ENCODE data around the gene MAN2B2. TPM values are rescaled to one million over a fixed set of nuclear protein-coding genes. Genes with fewer than 3 reads are reported as not detected.

MAN2B2 gene
- total and polyA plus RNA-seq, 2 of the 8 experiments (the other 6 are each of a cell fraction or from before 2014, with no cell fraction given) = 3.3 to 4.0 TPM

DNA sequence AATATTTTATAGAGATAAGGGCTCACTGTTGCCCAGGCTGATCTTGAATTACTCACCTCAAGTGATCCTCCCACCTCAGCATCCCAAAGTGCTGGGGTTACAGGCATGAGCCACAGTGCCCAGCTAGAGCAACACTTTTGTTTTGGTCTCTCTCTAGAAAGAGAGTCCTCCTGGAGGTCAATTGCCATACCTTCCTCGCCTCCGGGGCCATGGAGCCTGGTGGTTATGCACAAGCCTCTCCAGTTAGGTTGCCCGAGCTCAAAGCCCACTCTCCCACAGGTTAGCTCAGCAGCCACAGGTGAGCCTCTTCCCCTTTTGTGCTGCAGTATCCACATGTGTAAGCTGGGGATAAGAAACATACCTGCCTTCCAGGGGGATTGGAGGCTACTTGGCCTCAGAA lies 24.2 kb upstream of the MAN2B2 start:
- Histone ChIP-seq H4K20me1 (replicated peaks in 1 of 2; ENCODE audit: control insufficient read depth in 1 of 2, insufficient read depth in 2 of 2, low read length in 2 of 2) (peaks cover 0 to 3% of the 10 kb centered on the region in 2 experiments), H2BK120ac (replicated peaks; ENCODE audit: low read depth, low read length) (no peak overlapping the region), H3K4ac (replicated peaks; ENCODE audit: insufficient read length, low read depth, low read length) (no peak overlapping the region), H2AFZ (ENCODE audit: low read length) (no peak overlapping the region), H3K14ac (ENCODE audit: insufficient read length) (no peak overlapping the region), H3K23me2 (ENCODE audit: low read depth, low read length) (no peaks in the 10 kb centered on the region), H3K79me2 (ENCODE audit: control insufficient read depth in 1 of 2, insufficient read depth in 2 of 2, low read length in 2 of 2) (no peaks in the 10 kb centered on the region), H3K27ac (ENCODE audit: low read depth, low read length) (no peak overlapping the region), H3K36me3 (ENCODE audit: control insufficient read depth in 2 of 4, insufficient read depth in 4 of 4, low read length in 3 of 4) (no peaks in the 10 kb centered on the region), H4K5ac (ENCODE audit: insufficient read length, low read depth, low read length) (no peak overlapping the region), H3K23ac (ENCODE audit: insufficient read length) (no peak overlapping the region), H3K79me1 (ENCODE audit: low read depth, low read length) (no peaks in the 10 kb centered on the region), H2BK5ac (ENCODE audit: low read depth, low read length) (no peak overlapping the region), H3K18ac (ENCODE audit: extremely low read depth, low read length) (no peak overlapping the region), H4K8ac (ENCODE audit: extremely low read depth, insufficient read depth, low read length) (no peak overlapping the region), H3K9me3 (ENCODE audit: insufficient read depth in 2 of 2, low read depth in 1 of 2, low read length in 1 of 2) (peaks cover 2 to 4% of the 10 kb centered on the region in 2 experiments; a peak in 2 of 4 replicates), H2AK5ac (ENCODE audit: low read depth, low read length) (no peak overlapping the region), H2BK20ac (ENCODE audit: low read length) (no peak overlapping the region), H3K9ac (replicated peaks in 1 of 4; ENCODE audit: extremely low read depth in 1 of 4, low read depth in 3 of 4, low read length in 3 of 4) (no peak overlapping the region), H3K27me3 (replicated peaks in 1 of 4; ENCODE audit: control insufficient read depth in 3 of 4, extremely low read depth in 1 of 4, insufficient read depth in 3 of 4, low read length in 3 of 4) (no peaks in the 10 kb centered on the region; a peak in 2 of 7 replicates), H3K4me2 (ENCODE audit: insufficient read depth in 1 of 2, low read depth in 2 of 2, low read length in 2 of 2) (no peak overlapping the region), H2BK12ac (ENCODE audit: low read depth, low read length) (no peak overlapping the region), H3K4me1 (replicated peaks in 1 of 4; ENCODE audit: control insufficient read depth in 3 of 4, insufficient read depth in 4 of 4, low read length in 3 of 4) (no peaks in the 10 kb centered on the region), H2BK15ac (ENCODE audit: low read length) (no peak overlapping the region), H4K91ac (replicated peaks; ENCODE audit: insufficient read length, low read length) (no peak overlapping the region), H3K4me3 (ENCODE audit: extremely low read depth in 1 of 4, insufficient read depth in 2 of 4, low read depth in 3 of 4, low read length in 4 of 4) (no peak overlapping the region), H3K56ac (replicated peaks; ENCODE audit: insufficient read length, low read depth, low read length) (no peak overlapping the region)
- CTCF ChIA-PET (ENCODE audit: partially characterized antibody) = interaction anchor here (0.6 to 7.3 kb wide), 18 partner anchors 9 to 224 kb away, joined by 3 to 58 read pairs (median 4); no protein-coding TSS in a partner anchor
- no peak for TF ChIP-seq SIRT6 (IDR thresholded peaks at IDR 0.05; ENCODE audit: low read length)
- TF ChIP-seq CTBP2 (IDR thresholded peaks at IDR 0.05; ENCODE audit: borderline replicate concordance, insufficient read depth, insufficient read length, low read length) = no peak
- TF ChIP-seq SP4 (IDR thresholded peaks at IDR 0.05; ENCODE audit: low read length) = no peak
- TF ChIP-seq BRCA1 (IDR thresholded peaks at IDR 0.05; ENCODE audit: low read depth, low read length) = no peak
- no peak for TF ChIP-seq SP1 (IDR thresholded peaks at IDR 0.05; ENCODE audit: low read depth, low read length)
- no peak for TF ChIP-seq FOSL1 (IDR thresholded peaks at IDR 0.05; ENCODE audit: insufficient read depth, low read depth, low read length)
- no peak for TF ChIP-seq GTF2F1 (IDR thresholded peaks at IDR 0.05; ENCODE audit: borderline replicate concordance, low read depth, low read length)
- FAIRE-seq (no peak), DNase-seq (ENCODE audit: low read depth in 1 of 2, low spot score in 2 of 2) (no peak)
- 81% methylated on average over 3 of the region's 3 CpGs; no CpG with 5 or more reads in 1 of the 2 experiments for WGBS, 2 experiments (ENCODE audit: extremely low coverage in 1 of 2, insufficient coverage in 1 of 2, insufficient read length in 1 of 2, insufficient replicate concordance in 2 of 2, low coverage in 1 of 2, low lambda C conversion rate in 2 of 2, missing lambda C conversion rate in 1 of 2)
- POLR2A ChIA-PET (ENCODE audit: partially characterized antibody) = no interaction called here

Data from H1 (cell line).